Lower leg skin (tissue), 4 donors: Measurements from ENCODE around the gene MAGI2. TPM values are rescaled to one million over a fixed set of nuclear protein-coding genes. Genes with fewer than 3 reads are reported as not detected.

Source experiments
- DNase-seq, 2 donors: peaks; one replicate each; pipeline ENCODE4 v3.0.0-alpha.2; 2019; ENCODE audit warnings: low spot score in 2 of 2
- H3K4me3 ChIP-seq: fragments of 200-600 bp; sonication (generic); 2 replicates; pipeline ENCODE4 v1.5.1; 2017; ENCODE audit warnings: mild to moderate bottlenecking, low read depth; ENCODE audit not compliant: poor library complexity, severe bottlenecking
- POLR2A ChIP-seq, 2 donors: fragments of 450-650 bp; IDR thresholded peaks; one replicate each; pipeline ENCODE4 v1.6.1; 2016 to 2017; ENCODE audit warnings: antibody characterized with exemption in 2 of 2, mild to moderate bottlenecking in 1 of 2, moderate library complexity in 1 of 2
- WGBS, 2 donors: methylation state at CpG; one replicate each; pipeline ENCODE4 v1.1.5; 2018; 5-methylcytosine and 5-hydroxymethylcytosine counted together
- intact Hi-C: fragments of 100-400 bp; cut with DNase I; formaldehyde crosslinking; loops from one replicate; pipeline ENCODE4 v1.15.0; 2023; ENCODE audit warnings: low total_unique reads
- total RNA-seq, 4 donors: library from RNA; depleted of rRNA; stranded (reverse); fragments of >200 nt; gene quantifications; one replicate each; pipeline ENCODE4 v1.1.0, GENCODE V29; 2016
- TF ChIP-seq, protein P1 (sequence below), 3 donors: fragments of 450-650 bp; IDR thresholded peaks; one replicate each; pipeline ENCODE4 v1.5.1; 2016; ENCODE audit warnings: antibody characterized with exemption in 3 of 3, mild to moderate bottlenecking in 3 of 3, moderate library complexity in 2 of 3

The MAGI2 gene
- total RNA-seq, 4 donors from 2014 or later: 1.6 to 3.0 (median 2.1) TPM

DNA sequence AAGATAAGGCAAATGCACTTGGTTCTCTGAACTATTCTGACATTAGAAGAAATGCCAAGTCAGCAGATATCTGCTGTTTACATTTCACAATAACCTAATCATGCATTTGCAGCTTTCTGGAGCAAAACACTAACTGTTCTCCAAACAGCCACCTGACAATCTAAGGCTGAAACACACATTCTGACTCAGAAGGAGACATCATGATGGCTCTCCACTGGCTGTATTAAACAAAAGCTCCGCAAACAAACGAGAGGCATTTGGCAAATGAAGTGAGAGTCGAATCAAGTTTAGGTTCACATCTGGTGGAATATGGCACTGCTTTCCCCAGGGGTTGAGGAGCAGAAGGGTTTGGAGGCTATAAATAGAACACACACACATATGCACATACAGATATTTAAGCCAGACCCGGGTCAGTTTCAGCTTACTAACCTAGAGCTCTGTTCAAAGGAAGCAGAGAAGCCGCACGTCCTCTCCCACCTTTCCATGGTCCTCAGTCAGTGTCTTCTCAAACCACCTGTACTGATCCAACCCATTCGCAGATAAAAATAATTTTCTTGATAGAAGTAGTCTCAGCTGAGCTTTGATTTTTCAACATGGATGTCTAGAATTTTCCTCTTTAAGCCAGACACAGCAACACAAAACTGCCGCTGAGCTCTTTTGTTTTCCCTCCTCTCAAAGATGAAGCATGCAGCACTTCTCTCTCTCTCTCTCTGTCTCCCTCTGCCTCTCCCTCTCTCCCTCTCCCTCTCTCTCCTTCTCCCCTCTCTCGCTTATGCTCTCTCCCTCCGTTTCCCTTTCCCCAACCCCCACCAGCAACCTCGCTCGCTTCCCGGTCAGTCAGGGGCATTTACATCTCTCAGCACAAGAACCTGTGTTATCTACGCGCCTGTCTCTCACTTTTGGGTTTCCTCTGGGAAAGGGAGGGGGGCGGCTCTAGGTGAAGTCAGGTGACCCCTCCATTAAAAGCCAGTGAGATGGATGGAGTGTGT is 682.8 kb downstream of the MAGI2 start:
- intact Hi-C loops: no loop called here
- 15 to 16% methylated on average over 16 of the region's 16 CpGs for WGBS, 2 donors
- no peak overlapping the region for H3K4me3 ChIP-seq
- no peak for DNase-seq
- no peak for TF ChIP-seq POLR2A (IDR thresholded peaks at IDR 0.05)
- TF ChIP-seq, protein P1, sequence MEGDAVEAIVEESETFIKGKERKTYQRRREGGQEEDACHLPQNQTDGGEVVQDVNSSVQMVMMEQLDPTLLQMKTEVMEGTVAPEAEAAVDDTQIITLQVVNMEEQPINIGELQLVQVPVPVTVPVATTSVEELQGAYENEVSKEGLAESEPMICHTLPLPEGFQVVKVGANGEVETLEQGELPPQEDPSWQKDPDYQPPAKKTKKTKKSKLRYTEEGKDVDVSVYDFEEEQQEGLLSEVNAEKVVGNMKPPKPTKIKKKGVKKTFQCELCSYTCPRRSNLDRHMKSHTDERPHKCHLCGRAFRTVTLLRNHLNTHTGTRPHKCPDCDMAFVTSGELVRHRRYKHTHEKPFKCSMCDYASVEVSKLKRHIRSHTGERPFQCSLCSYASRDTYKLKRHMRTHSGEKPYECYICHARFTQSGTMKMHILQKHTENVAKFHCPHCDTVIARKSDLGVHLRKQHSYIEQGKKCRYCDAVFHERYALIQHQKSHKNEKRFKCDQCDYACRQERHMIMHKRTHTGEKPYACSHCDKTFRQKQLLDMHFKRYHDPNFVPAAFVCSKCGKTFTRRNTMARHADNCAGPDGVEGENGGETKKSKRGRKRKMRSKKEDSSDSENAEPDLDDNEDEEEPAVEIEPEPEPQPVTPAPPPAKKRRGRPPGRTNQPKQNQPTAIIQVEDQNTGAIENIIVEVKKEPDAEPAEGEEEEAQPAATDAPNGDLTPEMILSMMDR (IDR thresholded peaks at IDR 0.05): no peak

DNA sequence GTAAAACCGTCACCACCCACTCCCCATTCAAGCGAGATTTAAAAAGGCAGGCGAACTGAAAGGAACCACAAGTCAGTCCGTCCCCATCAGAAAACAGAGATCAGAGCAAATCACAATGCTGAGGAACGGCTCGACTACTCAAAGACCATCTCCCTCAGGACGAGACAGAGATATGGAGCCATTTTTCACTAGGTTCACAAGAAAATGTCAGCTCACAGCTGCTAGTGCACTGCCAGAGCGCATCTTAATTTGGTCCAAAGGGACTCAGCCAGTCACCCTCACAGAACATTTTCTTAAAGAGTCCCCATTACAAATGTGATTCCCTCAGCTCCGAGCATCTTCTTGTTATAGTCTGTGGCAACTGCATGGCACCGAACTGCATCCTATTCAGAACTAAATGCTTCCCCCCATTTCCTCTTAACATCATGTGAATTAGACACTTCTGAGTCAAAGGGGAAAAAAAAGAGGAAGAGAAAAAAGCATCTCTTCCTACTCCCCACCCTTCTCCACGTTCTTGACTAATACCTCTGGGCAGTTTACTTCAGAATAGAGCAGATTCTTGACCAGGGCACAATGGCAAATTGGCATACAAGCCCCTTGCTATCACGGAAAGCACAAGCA is 683.9 kb downstream of the MAGI2 start:
- TF ChIP-seq, protein P1 (IDR thresholded peaks at IDR 0.05): no peak
- no peak for TF ChIP-seq POLR2A (IDR thresholded peaks at IDR 0.05)
- intact Hi-C loops: loop anchor here (10.0 kb wide), 1 partner anchor 1265 kb away; no protein-coding TSS in a partner anchor
- 4 to 6% methylated on average over 12 of the region's 12 CpGs for WGBS, 2 donors
- DNase-seq: no peak
- no peak overlapping the region for H3K4me3 ChIP-seq

DNA sequence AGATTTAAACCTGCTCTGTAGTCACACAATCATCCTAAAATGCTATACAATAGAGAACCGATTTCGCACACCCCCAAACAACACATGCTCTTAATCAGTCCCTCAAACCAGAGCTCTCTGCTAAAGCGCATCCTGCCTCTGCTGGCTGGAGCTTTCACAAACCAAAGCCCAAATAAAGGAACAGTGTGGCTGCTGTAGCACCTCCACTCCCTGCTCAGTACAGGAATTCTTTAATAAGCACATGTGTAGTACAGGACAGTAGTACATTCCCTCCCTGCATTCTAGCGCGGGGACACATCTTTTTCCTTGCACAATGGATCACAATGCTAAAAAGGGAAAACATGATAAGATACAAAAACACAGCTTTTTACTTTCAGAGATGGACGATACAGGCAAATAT is 684.6 kb downstream of the MAGI2 start:
- DNase-seq: no peak
- intact Hi-C loops: loop anchor here (10.0 kb wide), 1 partner anchor 1266 kb away; no protein-coding TSS in a partner anchor
- no peak overlapping the region for H3K4me3 ChIP-seq
- TF ChIP-seq POLR2A (IDR thresholded peaks at IDR 0.05): no peak
- TF ChIP-seq, protein P1 (IDR thresholded peaks at IDR 0.05): no peak
- WGBS, 2 donors: 26 to 30% methylated on average over 6 of the region's 6 CpGs

DNA sequence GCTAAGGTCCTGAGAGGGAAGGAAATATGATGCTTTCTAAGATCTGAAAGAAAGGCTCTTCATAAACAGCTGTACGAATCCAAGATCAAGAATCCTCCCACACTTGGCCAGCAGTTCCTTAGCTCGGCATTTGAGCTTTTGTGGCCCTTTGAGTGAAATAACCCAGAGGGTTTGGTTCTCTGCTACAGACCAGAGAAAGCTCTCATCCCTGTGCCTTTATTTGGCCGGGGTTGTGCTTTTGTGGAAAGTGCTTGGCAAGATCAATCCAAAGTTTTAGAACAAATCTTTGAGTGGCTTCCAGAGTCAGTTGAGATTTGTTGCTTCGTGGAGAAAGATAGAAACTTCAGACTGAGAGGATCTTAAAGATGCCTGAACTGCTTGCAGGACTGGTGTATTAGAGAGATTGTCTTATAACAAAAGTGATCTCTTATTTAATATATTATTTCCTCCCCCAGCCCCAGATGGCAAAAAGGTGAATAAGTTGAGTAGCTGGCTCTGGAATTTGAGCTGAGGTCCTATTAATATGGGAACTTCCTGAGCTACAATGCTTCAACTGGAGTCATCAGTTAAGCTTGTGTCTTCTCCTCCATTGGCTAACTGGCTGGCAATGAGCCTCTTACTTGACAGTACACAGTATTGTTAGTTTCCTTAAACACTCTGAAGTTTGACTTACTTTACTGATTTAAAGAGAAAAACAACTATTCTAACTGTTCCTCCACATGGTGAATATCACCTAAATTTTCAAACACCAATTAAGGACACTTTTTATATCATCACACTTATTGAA is 687.3 kb downstream of the MAGI2 start:
- intact Hi-C loops: loop anchor here (10.0 kb wide), 1 partner anchor 1269 kb away; no protein-coding TSS in a partner anchor

DNA sequence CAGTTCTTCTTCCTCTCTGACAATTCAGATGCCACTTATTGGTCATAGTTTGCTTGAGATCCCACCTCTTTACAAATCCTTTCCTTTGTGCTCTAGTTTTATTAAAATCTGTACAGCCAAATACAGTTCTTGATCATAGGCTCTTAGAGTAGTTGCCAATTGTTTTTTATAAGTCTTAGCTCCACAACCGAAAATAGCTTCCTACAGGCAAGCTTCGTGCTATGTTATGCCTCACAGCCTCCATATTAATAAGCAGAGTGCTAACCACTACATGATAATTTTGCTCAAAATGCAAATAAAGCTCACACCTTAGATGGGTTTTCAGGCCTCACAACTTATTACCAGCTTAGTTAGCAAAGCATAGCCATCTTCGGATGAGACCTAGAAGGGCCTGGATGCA is 688.9 kb downstream of the MAGI2 start:
- DNase-seq: no peak
- intact Hi-C loops: loop anchor here (10.0 kb wide), 1 partner anchor 1270 kb away; no protein-coding TSS in a partner anchor
- TF ChIP-seq, protein P1 (IDR thresholded peaks at IDR 0.05): no peak
- TF ChIP-seq POLR2A (IDR thresholded peaks at IDR 0.05): no peak
- no peak overlapping the region for H3K4me3 ChIP-seq
- WGBS, 2 donors: 91 to 92% methylated on average over 3 of the region's 3 CpGs

More for the DNA sequence above, 687.3 kb downstream of the MAGI2 start:
- 54 to 55% methylated on average over 4 of the region's 4 CpGs for WGBS, 2 donors
- TF ChIP-seq, protein P1 (IDR thresholded peaks at IDR 0.05): no peak
- no peak for TF ChIP-seq POLR2A (IDR thresholded peaks at IDR 0.05)
- no peak for DNase-seq
- no peak overlapping the region for H3K4me3 ChIP-seq
